Brain microvascular endothelial cell (primary cell): ENCODE results near the gene GALNT15.

ENCODE experiments used
- DNase-seq: peaks from one replicate; pipeline ENCODE4 v3.0.0-alpha.2; 2020
- H3K27ac ChIP-seq: fragments of 250-450 bp; sonication (Bioruptor Pico); 2 replicates; pipeline ENCODE4 v1.5.1; 2020; ENCODE audit warnings: mild to moderate bottlenecking, moderate library complexity
- H3K27me3 ChIP-seq: fragments of 250-450 bp; sonication (Bioruptor Pico); replicated peaks from 2 replicates; pipeline ENCODE4 v1.5.1; 2020; ENCODE audit warnings: mild to moderate bottlenecking
- H3K36me3 ChIP-seq: fragments of 250-450 bp; sonication (Bioruptor Pico); replicated peaks from 2 replicates; pipeline ENCODE4 v1.5.1; 2020; ENCODE audit warnings: mild to moderate bottlenecking
- H3K4me3 ChIP-seq: 2 replicates; pipeline ENCODE4 v1.5.1; 2011; ENCODE audit warnings: low read depth, mild to moderate bottlenecking, control low read depth, low read length, moderate library complexity
- CTCF ChIP-seq: IDR thresholded peaks from 2 replicates; pipeline ENCODE4 v1.5.1; 2011; ENCODE audit warnings: low read depth, mild to moderate bottlenecking, moderate library complexity, low read length, control low read depth, inconsistent platforms; ENCODE audit errors: missing control alignments
- in situ Hi-C: cut with HindIII; loops from 2 replicates; pipeline ENCODE4 v1.10.0; 2017; ENCODE audit warnings: low sequenced_read_pairs, low pct_ligation_motif_present

GALNT15 gene

GRCh38 chr3:16204751-16205150, 30.3 kb downstream of the GALNT15 start:
- in situ Hi-C loops, result no loop called here
- no peak overlapping the region for H3K27ac ChIP-seq

GRCh38 chr3:16205156-16205870, 30.8 kb downstream of the GALNT15 start:
- DNase-seq, result no peak
- Histone ChIP-seq H3K4me3 (no peak overlapping the region), H3K27ac (no peak overlapping the region), H3K27me3 (no peaks in the 10 kb centered on the region), H3K36me3 (no peaks in the 10 kb centered on the region)
- TF ChIP-seq CTCF, result no peak
- in situ Hi-C loops, result no loop called here

More at GRCh38 chr3:16204751-16205150, 30.3 kb downstream of the GALNT15 start:
- Histone ChIP-seq H3K27me3 (no peaks in the 10 kb centered on the region), H3K36me3 (no peaks in the 10 kb centered on the region), H3K4me3 (no peak overlapping the region)
- no peak for TF ChIP-seq CTCF
- DNase-seq, result no peak

DNA sequence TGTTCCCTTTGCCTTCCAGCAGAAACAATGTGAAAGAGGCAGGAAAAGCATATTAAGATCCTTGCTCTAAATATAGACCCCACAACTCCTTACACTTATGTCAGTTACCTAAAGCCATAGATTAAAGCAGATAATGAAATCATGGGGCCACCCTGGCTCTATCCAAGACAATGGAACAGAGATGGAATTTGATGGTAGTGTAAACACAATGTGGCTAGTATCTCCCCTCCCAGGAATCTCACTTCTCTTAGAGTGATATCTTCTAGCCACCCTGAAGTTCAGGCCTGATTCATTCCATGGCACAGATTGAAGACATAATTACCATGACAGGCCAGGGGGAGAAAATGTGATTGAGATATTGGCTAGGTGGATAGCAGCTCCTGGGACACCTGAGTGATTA, 32.6 kb downstream of the GALNT15 start:
- in situ Hi-C loops, result no loop called here
- no peaks in the 10 kb centered on the region for H3K36me3 ChIP-seq
- no peak for DNase-seq
- H3K27ac ChIP-seq, result no peak overlapping the region
- H3K4me3 ChIP-seq, result no peak overlapping the region
- no peaks in the 10 kb centered on the region for H3K27me3 ChIP-seq
- TF ChIP-seq CTCF, result no peak

- Histone ChIP-seq H3K27me3 (no peaks in the 10 kb centered on the region), H3K4me3 (no peak overlapping the region), H3K36me3 (no peaks in the 10 kb centered on the region), H3K27ac (no peak overlapping the region)
- TF ChIP-seq CTCF, result no peak
- in situ Hi-C loops, result no loop called here
- DNase-seq, result no peak
These were observed 36.9 kb downstream of the GALNT15 start for GRCh38 chr3:16211176-16211904.

GRCh38 chr3:16214366-16214765, 39.9 kb downstream of the GALNT15 start:
- no peak for TF ChIP-seq CTCF
- no peak for DNase-seq
- in situ Hi-C loops, result no loop called here
- Histone ChIP-seq H3K27ac (no peak overlapping the region), H3K4me3 (no peak overlapping the region), H3K36me3 (no peaks in the 10 kb centered on the region), H3K27me3 (no peaks in the 10 kb centered on the region)
